ENCODE data around the gene SIX5. TPM values are rescaled to one million over a fixed set of nuclear protein-coding genes. Genes with fewer than 3 reads are reported as not detected.

Gene SIX5
- total and polyA plus RNA-seq, 9 of the 15 experiments (the other 6 are each of a cell fraction or from before 2014, with no cell fraction given) = 1.4 to 17.2 (median 7.4) TPM; not detected in 2

DNA sequence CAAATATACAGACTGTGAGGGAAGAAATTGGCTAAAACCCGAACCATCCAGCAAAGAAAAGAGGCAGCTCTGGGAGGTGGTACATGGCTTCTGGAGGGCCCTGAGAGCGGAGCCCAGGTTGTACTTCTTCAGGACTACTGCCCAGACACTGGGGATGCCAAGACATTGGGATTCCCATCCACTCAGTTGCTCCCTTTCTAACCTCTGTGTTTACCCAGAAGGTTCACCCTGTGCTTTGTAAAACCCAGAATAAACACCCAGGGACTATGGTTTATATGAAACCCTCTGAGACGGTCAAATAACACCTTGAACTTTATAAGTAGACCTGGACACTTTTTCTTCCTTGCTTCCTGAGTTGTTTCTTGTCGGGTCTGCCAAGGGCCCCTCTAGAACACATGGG is 26.1 kb downstream of the SIX5 start:
- 37% methylated on average over 4 of the region's 4 CpGs for WGBS (ENCODE audit: insufficient coverage, low coverage, missing lambda C conversion rate)
- no peak for FAIRE-seq
- intact Hi-C loops (cut with micrococcal nuclease) (no loop called here), in situ Hi-C loops (cut with MboI) (no loop called here)
- no peaks in the 10 kb centered on the region for H3K27me3 ChIP-seq (ENCODE audit: control insufficient read depth in 2 of 2, insufficient read depth in 2 of 2, low read length in 2 of 2)
- peaks cover 0 to 10% of the 10 kb centered on the region in 2 experiments; a peak in 3 of 5 replicates for H3K4me1 ChIP-seq (replicated peaks in 1 of 2; ENCODE audit: control insufficient read depth in 2 of 2, insufficient read depth in 2 of 2, low read length in 2 of 2)
- no peaks in the 10 kb centered on the region for H4K20me1 ChIP-seq (replicated peaks; ENCODE audit: control insufficient read depth, insufficient read depth, low read length)
- H3K36me3 ChIP-seq (ENCODE audit: control insufficient read depth, insufficient read depth, low read length) = no peaks in the 10 kb centered on the region
- peak overlapping the region; percentile 40; the same call in 1 of the 2 replicates for H2AFZ ChIP-seq (ENCODE audit: low read depth, low read length)
- ATAC-seq = no peak
- no peaks in the 10 kb centered on the region for H3K9me1 ChIP-seq (ENCODE audit: control insufficient read depth, insufficient read depth, low read length)
- no peak for DNase-seq (ENCODE audit: extremely low read depth in 1 of 4, low spot score in 3 of 4)
- ChIA-PET CTCF (ENCODE audit: low intra/inter-chr PET ratio) (no interaction called here), POLR2A (interaction anchor here (1.2 kb wide), 1 partner anchor 26 kb away, joined by 4 read pairs; the partner anchor contains the start of gene SIX5)
- no TSS peak for BruUV-seq (replicated peaks)
- H3K79me2 ChIP-seq (ENCODE audit: control insufficient read depth, insufficient read depth, low read length) = no peaks in the 10 kb centered on the region
- H3K4me2 ChIP-seq (ENCODE audit: insufficient read depth, low read length) = no peak overlapping the region
- H3K4me3 ChIP-seq = no peak overlapping the region
- no peaks in the 10 kb centered on the region for H3K9me3 ChIP-seq (replicated peaks; ENCODE audit: control insufficient read depth, insufficient read depth, low read depth, low read length)
- no peak overlapping the region for H3K27ac ChIP-seq (ENCODE audit: extremely low read depth, low read depth, low read length)
- H3K9ac ChIP-seq (ENCODE audit: insufficient read depth in 1 of 2, low read depth in 2 of 2, low read length in 2 of 2) = no peak overlapping the region; a peak in 1 of 4 replicates
- TF ChIP-seq BDP1 (IDR thresholded peaks at IDR 0.05; ENCODE audit: insufficient read depth, insufficient read length) (no peak), ZNF282 (CRISPR knock-in tag; IDR thresholded peaks at IDR 0.05) (no peak), PHF8 (IDR thresholded peaks at IDR 0.05; ENCODE audit: borderline replicate concordance, low read length) (no peak), TEAD2 (tag; IDR thresholded peaks at IDR 0.05) (no peak), ZBTB26 (CRISPR knock-in tag; IDR thresholded peaks at IDR 0.05) (no peak), KLF16 (IDR thresholded peaks at IDR 0.05) (no peak), ETV6 (IDR thresholded peaks at IDR 0.05; ENCODE audit: borderline replicate concordance in 1 of 2, low read depth in 2 of 2, low read length in 1 of 2) (no peak), ETV6 (CRISPR knock-in tag; IDR thresholded peaks at IDR 0.05; ENCODE audit: borderline replicate concordance) (no peak), SMARCC2 (IDR thresholded peaks at IDR 0.05; ENCODE audit: low read depth) (no peak), ZNF347 (CRISPR knock-in tag; IDR thresholded peaks at IDR 0.05; ENCODE audit: low read depth) (no peak), XRCC4 (IDR thresholded peaks at IDR 0.05; ENCODE audit: extremely low read depth, insufficient read depth, insufficient read length) (no peak), TAL1 (IDR thresholded peaks at IDR 0.05) (no peak), EP300 (IDR thresholded peaks at IDR 0.05; ENCODE audit: low read length) (no peak)
- TF ChIP-seq, protein P1, sequence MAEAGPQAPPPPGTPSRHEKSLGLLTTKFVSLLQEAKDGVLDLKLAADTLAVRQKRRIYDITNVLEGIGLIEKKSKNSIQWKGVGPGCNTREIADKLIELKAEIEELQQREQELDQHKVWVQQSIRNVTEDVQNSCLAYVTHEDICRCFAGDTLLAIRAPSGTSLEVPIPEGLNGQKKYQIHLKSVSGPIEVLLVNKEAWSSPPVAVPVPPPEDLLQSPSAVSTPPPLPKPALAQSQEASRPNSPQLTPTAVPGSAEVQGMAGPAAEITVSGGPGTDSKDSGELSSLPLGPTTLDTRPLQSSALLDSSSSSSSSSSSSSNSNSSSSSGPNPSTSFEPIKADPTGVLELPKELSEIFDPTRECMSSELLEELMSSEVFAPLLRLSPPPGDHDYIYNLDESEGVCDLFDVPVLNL (CRISPR knock-in tag; IDR thresholded peaks at IDR 0.05; ENCODE audit: low read depth) = no peak
- TF ChIP-seq, protein P2, sequence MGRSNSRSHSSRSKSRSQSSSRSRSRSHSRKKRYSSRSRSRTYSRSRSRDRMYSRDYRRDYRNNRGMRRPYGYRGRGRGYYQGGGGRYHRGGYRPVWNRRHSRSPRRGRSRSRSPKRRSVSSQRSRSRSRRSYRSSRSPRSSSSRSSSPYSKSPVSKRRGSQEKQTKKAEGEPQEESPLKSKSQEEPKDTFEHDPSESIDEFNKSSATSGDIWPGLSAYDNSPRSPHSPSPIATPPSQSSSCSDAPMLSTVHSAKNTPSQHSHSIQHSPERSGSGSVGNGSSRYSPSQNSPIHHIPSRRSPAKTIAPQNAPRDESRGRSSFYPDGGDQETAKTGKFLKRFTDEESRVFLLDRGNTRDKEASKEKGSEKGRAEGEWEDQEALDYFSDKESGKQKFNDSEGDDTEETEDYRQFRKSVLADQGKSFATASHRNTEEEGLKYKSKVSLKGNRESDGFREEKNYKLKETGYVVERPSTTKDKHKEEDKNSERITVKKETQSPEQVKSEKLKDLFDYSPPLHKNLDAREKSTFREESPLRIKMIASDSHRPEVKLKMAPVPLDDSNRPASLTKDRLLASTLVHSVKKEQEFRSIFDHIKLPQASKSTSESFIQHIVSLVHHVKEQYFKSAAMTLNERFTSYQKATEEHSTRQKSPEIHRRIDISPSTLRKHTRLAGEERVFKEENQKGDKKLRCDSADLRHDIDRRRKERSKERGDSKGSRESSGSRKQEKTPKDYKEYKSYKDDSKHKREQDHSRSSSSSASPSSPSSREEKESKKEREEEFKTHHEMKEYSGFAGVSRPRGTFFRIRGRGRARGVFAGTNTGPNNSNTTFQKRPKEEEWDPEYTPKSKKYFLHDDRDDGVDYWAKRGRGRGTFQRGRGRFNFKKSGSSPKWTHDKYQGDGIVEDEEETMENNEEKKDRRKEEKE (IDR thresholded peaks at IDR 0.05; ENCODE audit: borderline replicate concordance in 1 of 2, control insufficient read depth in 1 of 2, low read depth in 2 of 2, low read length in 1 of 2) = no peak
- TF ChIP-seq, protein P3, sequence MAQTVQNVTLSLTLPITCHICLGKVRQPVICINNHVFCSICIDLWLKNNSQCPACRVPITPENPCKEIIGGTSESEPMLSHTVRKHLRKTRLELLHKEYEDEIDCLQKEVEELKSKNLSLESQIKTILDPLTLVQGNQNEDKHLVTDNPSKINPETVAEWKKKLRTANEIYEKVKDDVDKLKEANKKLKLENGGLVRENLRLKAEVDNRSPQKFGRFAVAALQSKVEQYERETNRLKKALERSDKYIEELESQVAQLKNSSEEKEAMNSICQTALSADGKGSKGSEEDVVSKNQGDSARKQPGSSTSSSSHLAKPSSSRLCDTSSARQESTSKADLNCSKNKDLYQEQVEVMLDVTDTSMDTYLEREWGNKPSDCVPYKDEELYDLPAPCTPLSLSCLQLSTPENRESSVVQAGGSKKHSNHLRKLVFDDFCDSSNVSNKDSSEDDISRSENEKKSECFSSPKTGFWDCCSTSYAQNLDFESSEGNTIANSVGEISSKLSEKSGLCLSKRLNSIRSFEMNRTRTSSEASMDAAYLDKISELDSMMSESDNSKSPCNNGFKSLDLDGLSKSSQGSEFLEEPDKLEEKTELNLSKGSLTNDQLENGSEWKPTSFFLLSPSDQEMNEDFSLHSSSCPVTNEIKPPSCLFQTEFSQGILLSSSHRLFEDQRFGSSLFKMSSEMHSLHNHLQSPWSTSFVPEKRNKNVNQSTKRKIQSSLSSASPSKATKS (CRISPR knock-in tag; IDR thresholded peaks at IDR 0.05) = no peak
